ENCODE measurements around the gene TATDN3. TPM values are rescaled to one million over a fixed set of nuclear protein-coding genes. Genes with fewer than 3 reads are reported as not detected.
A peak's percentile ranks its signal among the peaks of the same experiment; 100 is the strongest.

Gene TATDN3
- total and polyA plus RNA-seq, 9 of the 15 experiments (the other 6 are each of a cell fraction or from before 2014, with no cell fraction given) = 18.3 to 79.9 (median 28.2) TPM

GRCh38 chr1:212760126-212760823 lies 31.4 kb upstream of the TATDN3 start:
- ChIA-PET POLR2A (no interaction called here), CTCF (ENCODE audit: low intra/inter-chr PET ratio) (no interaction called here)
- Histone ChIP-seq H4K20me1 (replicated peaks; ENCODE audit: control insufficient read depth, insufficient read depth, low read length) (peaks cover 3% of the 10 kb centered on the region; the same call in 1 of the 2 replicates), H3K27ac (ENCODE audit: extremely low read depth, low read depth, low read length) (no peak overlapping the region), H3K79me2 (ENCODE audit: control insufficient read depth, insufficient read depth, low read length) (peaks cover 61% of the 10 kb centered on the region), H3K4me1 (replicated peaks in 1 of 2; ENCODE audit: control insufficient read depth in 2 of 2, insufficient read depth in 2 of 2, low read length in 2 of 2) (peaks cover 0 to 6% of the 10 kb centered on the region in 2 experiments; a peak in 2 of 5 replicates), H3K36me3 (ENCODE audit: control insufficient read depth, insufficient read depth, low read length) (peaks cover 25% of the 10 kb centered on the region; the same call in 2 of the 3 replicates), H3K9ac (ENCODE audit: insufficient read depth in 1 of 2, low read depth in 2 of 2, low read length in 2 of 2) (no peak overlapping the region), H3K9me3 (replicated peaks; ENCODE audit: control insufficient read depth, insufficient read depth, low read depth, low read length) (no peaks in the 10 kb centered on the region), H3K27me3 (ENCODE audit: control insufficient read depth in 2 of 2, insufficient read depth in 2 of 2, low read length in 2 of 2) (no peaks in the 10 kb centered on the region), H3K9me1 (ENCODE audit: control insufficient read depth, insufficient read depth, low read length) (no peaks in the 10 kb centered on the region), H3K4me3 (no peak overlapping the region), H3K4me2 (ENCODE audit: insufficient read depth, low read length) (no peak overlapping the region), H2AFZ (ENCODE audit: low read depth, low read length) (no peak overlapping the region)
- intact Hi-C loops (cut with micrococcal nuclease) (no loop called here), in situ Hi-C loops (cut with MboI) (no loop called here)
- 76% methylated on average over 10 of the region's 10 CpGs for WGBS (ENCODE audit: insufficient coverage, low coverage, missing lambda C conversion rate)
- FAIRE-seq (no peak), DNase-seq (ENCODE audit: extremely low read depth in 1 of 4, low spot score in 3 of 4) (peak in 3 of 4 experiments; percentile 33 to 64 (median 34)), ATAC-seq (peak; percentile 94)
- no TSS peak for BruUV-seq (replicated peaks)
- TF ChIP-seq TARDBP (IDR thresholded peaks at IDR 0.05) (no peak), ZNF79 (CRISPR knock-in tag; IDR thresholded peaks at IDR 0.05; ENCODE audit: low read depth) (no peak), ZNF280A (IDR thresholded peaks at IDR 0.05; ENCODE audit: low read depth, partially characterized antibody) (no peak), ILF3 (IDR thresholded peaks at IDR 0.05; ENCODE audit: borderline replicate concordance) (no peak), ZNF717 (CRISPR knock-in tag; IDR thresholded peaks at IDR 0.05) (no peak), GABPB2 (CRISPR knock-in tag; conservative IDR thresholded peaks at IDR 0.05) (no peak), MAX (CRISPR knock-in tag; IDR thresholded peaks at IDR 0.05) (0 out of 2 replicates have a peak, but pooled peaks have one; percentile 23), ZNF644 (tag; IDR thresholded peaks at IDR 0.05; ENCODE audit: low read depth) (no peak), CBX3 (IDR thresholded peaks at IDR 0.05; ENCODE audit: borderline replicate concordance in 1 of 2, low read length in 2 of 2) (no peak), POLR2G (IDR thresholded peaks at IDR 0.05; ENCODE audit: low read depth, low read length) (0 out of 2 replicates have a peak, but pooled peaks have one; percentile 14), CTCFL (IDR thresholded peaks at IDR 0.05; ENCODE audit: borderline replicate concordance, insufficient read depth, low read depth, low read length, poor library complexity, severe bottlenecking) (peak; percentile 90)
